NT2/D1 (cell line): Measurements from ENCODE around the gene RC3H1.
"Not testable (repeated sequence)": the region's sequence is repeated elsewhere in the genome, so short reads cannot be mapped to it uniquely, and the experiment has no call there.

ENCODE experiments used
- DNase-seq: peaks from one replicate; pipeline ENCODE4 v3.0.0-alpha.2; 2011; ENCODE audit warnings: low read depth, low spot score
- H3K27me3 ChIP-seq: 2 replicates; pipeline ENCODE4 v1.6.0; 2011; ENCODE audit warnings: mild to moderate bottlenecking; ENCODE audit not compliant: insufficient read length, insufficient read depth
- H3K36me3 ChIP-seq: 2 replicates; pipeline ENCODE4 v1.6.1; 2011; ENCODE audit warnings: mild to moderate bottlenecking, low read length, mixed read lengths; ENCODE audit not compliant: insufficient read depth, insufficient read length
- H3K4me1 ChIP-seq: 2 replicates; pipeline ENCODE4 v1.5.1; 2011; ENCODE audit not compliant: insufficient read depth, insufficient read length
- H3K4me3 ChIP-seq: 2 replicates; pipeline ENCODE4 v1.5.1; 2011; ENCODE audit warnings: low read depth; ENCODE audit not compliant: insufficient read length
- H3K9ac ChIP-seq: 2 replicates; pipeline ENCODE4 v1.6.0; 2011; ENCODE audit warnings: low read depth; ENCODE audit not compliant: insufficient read length
- H3K9me3 ChIP-seq: 2 replicates; pipeline ENCODE4 v1.5.1; 2011; ENCODE audit warnings: mild to moderate bottlenecking, low read length; ENCODE audit not compliant: insufficient read depth
- SUZ12 ChIP-seq: IDR thresholded peaks from 2 replicates; pipeline ENCODE4 v1.6.1; 2011; ENCODE audit not compliant: insufficient read length, insufficient read depth; ENCODE audit errors: extremely low read depth
- YY1 ChIP-seq: IDR thresholded peaks from 2 replicates; pipeline ENCODE4 v1.6.1; 2011; ENCODE audit not compliant: insufficient read length, insufficient read depth
- ZNF274 ChIP-seq: IDR thresholded peaks from 2 replicates; pipeline ENCODE4 v1.6.1; 2011; ENCODE audit warnings: mild to moderate bottlenecking, low read depth, low read length

Gene RC3H1

DNA sequence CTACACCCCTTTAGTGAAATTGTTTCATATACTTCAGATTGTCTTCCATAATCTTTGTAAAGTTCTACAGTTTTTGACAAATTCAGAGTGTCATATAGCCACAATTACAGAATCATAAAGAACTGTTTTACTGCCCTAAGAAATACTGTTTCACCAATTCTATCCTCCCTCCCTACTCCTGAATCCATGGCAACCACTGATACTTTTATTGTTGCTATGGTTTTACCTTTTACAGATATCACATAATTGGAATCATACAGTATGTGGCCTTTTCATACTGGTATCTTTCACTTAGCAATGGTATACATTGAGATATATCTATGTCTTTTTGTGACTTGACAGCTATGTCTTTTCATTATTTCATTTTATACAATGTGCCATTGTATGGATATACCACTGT lies 34.1 kb downstream of the RC3H1 start:
- no peak for DNase-seq
- H3K9me3 ChIP-seq, result no peaks in the 10 kb centered on the region
- H3K4me1 ChIP-seq, result no peaks in the 10 kb centered on the region
- TF ChIP-seq SUZ12 (no peak), ZNF274 (no peak), YY1 (no peak)
- H3K27me3 ChIP-seq, result no peaks in the 10 kb centered on the region
- H3K36me3 ChIP-seq, result peaks cover 84% of the 10 kb centered on the region
- H3K9ac ChIP-seq, result no peak overlapping the region
- no peak overlapping the region for H3K4me3 ChIP-seq

DNA sequence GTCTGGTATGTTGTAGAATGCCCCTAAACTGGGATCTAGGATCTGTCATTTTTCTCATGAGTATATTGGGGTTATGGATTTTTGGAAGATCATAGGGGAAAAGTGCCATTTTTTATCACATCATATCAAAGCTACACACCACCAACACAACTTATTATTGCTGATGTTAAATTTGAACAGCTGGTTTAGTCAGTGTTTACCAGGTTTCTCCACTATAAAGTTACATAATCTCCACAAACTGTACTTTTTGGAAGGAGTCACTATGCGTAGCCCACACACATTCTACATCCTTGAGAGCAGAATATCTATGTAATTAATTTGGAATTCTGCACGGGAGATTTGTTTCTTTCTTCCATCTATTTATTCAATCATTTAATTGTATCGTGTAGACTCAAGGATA lies 35.2 kb downstream of the RC3H1 start:
- peaks cover 79% of the 10 kb centered on the region for H3K36me3 ChIP-seq

DNA sequence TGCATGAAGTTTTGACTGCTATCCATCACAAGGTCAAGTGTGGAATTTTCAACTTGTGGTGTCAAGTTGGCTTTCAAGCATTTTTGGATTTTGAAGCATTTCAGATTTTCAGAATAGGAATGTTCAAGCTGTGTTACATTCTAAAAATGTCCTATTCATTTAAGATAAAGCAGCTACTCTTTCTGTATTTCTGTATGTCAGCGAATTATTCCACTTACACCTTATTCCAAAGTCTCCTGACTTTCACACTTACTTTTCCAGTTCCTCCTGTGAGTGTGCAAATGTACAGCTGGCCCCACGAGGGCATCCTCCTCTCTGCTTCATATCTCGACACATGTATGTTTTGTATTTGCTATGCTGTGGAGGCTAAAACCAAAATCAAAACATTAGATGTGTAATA lies 51.9 kb downstream of the RC3H1 start:
- TF ChIP-seq YY1 (no peak), ZNF274 (no peak), SUZ12 (no peak)
- Histone ChIP-seq H3K4me3 (no peak overlapping the region), H3K9me3 (no peaks in the 10 kb centered on the region), H3K27me3 (no peaks in the 10 kb centered on the region), H3K9ac (no peak overlapping the region), H3K36me3 (peaks cover 91% of the 10 kb centered on the region), H3K4me1 (no peaks in the 10 kb centered on the region)
- no peak for DNase-seq

More for the DNA sequence above, 35.2 kb downstream of the RC3H1 start:
- DNase-seq, result no peak
- H3K9ac ChIP-seq, result no peak overlapping the region
- H3K27me3 ChIP-seq, result no peaks in the 10 kb centered on the region
- H3K4me1 ChIP-seq, result no peaks in the 10 kb centered on the region
- H3K4me3 ChIP-seq, result no peak overlapping the region
- no peak for TF ChIP-seq SUZ12
- TF ChIP-seq YY1, result no peak
- no peak for TF ChIP-seq ZNF274
- no peaks in the 10 kb centered on the region for H3K9me3 ChIP-seq

DNA sequence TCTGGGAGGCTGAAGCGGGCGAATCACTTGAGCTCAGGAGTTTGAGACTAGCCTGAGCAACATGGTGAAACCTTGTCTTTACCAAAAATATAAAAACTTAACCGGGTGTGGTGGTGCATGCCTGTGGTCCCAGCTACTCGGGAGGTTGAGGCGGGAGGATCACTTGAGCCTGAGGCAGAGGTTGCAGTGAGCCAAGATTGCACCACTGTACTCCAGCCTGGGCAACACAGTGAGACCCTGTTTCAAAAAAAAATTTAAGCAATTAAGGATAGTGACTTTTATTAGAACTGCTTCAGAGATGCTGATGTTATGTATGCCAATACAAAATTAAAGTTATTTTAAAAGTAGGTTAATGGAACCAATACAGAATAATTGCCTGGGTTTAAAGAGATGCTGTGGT lies 56.3 kb downstream of the RC3H1 start:
- not testable (repeated sequence) for H3K9me3 ChIP-seq, H3K4me3 ChIP-seq, DNase-seq, H3K27me3 ChIP-seq, H3K9ac ChIP-seq, H3K4me1 ChIP-seq
- peaks cover 96% of the 10 kb centered on the region for H3K36me3 ChIP-seq

DNA sequence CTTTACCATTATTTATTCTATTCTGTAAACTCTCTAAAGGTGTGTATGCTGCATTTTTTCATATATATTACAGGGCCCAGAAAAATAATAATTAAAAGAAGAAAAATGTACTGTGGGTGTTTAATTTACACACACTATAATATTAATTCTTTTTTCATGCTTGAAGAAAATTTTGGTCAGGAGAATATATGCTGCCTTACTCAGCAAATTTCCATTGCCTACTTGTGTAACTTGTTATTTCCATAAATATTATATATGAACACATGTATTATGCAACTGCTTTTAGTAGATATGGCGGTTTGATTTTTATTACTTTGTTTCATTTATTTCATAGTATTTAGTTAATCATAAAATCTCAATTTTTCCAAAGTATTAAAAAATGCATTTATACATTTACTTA lies 58.7 kb downstream of the RC3H1 start:
- Histone ChIP-seq H3K9ac (no peak overlapping the region), H3K4me1 (no peaks in the 10 kb centered on the region), H3K4me3 (no peak overlapping the region), H3K9me3 (no peaks in the 10 kb centered on the region), H3K27me3 (no peaks in the 10 kb centered on the region), H3K36me3 (peaks cover 95% of the 10 kb centered on the region)
- DNase-seq, result no peak
- no peak for TF ChIP-seq SUZ12
- no peak for TF ChIP-seq YY1
- TF ChIP-seq ZNF274, result no peak

DNA sequence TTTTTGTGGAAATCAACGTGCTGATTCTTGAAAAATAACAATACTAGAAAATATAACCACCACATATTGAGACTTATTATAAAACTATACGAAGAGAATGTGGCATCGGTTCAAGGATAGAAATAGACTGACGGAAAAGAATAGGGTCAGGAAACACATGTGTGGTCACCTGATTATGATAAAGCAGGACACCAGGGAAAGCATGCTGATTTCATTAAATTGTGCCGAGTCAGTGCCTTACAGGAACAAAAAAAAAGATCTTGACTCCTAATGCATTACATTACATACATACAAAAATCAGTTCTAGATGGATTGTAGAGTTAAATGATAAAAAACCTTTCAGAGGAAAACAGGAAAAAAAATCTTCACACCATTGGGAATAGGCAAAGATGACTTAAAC lies 61.5 kb downstream of the RC3H1 start:
- peaks cover 88% of the 10 kb centered on the region for H3K36me3 ChIP-seq
- H3K9me3 ChIP-seq, result no peaks in the 10 kb centered on the region
- H3K4me3 ChIP-seq, result no peak overlapping the region
- H3K4me1 ChIP-seq, result no peaks in the 10 kb centered on the region
- TF ChIP-seq YY1 (no peak), SUZ12 (no peak), ZNF274 (no peak)
- H3K9ac ChIP-seq, result no peak overlapping the region
- H3K27me3 ChIP-seq, result no peaks in the 10 kb centered on the region
- DNase-seq, result no peak

DNA sequence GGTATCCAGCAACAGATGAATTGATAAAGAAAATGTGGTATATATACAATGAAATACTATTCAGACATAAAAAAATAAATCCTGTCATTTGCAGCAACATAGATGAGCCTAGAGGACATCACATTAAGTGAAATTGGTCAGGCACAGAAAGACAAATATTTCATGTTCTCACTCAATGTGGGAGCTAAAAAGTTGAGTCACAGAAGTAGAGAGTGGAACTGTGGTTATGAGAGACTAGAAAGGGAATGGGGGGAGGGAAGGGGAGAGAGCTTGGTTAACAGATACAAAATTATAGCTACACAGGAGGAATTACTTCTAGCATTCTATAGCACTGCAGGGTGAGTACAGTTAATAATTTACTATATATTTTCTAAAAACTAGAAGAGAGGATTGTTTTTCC lies 68.0 kb downstream of the RC3H1 start:
- no peak for TF ChIP-seq SUZ12
- no peak for TF ChIP-seq YY1
- TF ChIP-seq ZNF274, result no peak
- Histone ChIP-seq H3K9me3 (no peaks in the 10 kb centered on the region), H3K9ac (no peak overlapping the region), H3K4me3 (no peak overlapping the region), H3K4me1 (no peaks in the 10 kb centered on the region), H3K27me3 (no peaks in the 10 kb centered on the region), H3K36me3 (peaks cover 74% of the 10 kb centered on the region)
- no peak for DNase-seq

GRCh38 chr1:173948594-173948993 lies 73.6 kb downstream of the RC3H1 start:
- no peaks in the 10 kb centered on the region for H3K4me1 ChIP-seq
- H3K36me3 ChIP-seq, result peaks cover 90% of the 10 kb centered on the region
- no peaks in the 10 kb centered on the region for H3K9me3 ChIP-seq
- H3K9ac ChIP-seq, result no peak overlapping the region
- TF ChIP-seq ZNF274 (no peak), SUZ12 (no peak), YY1 (no peak)
- no peak for DNase-seq
- H3K4me3 ChIP-seq, result no peak overlapping the region
- H3K27me3 ChIP-seq, result no peaks in the 10 kb centered on the region
